SK-N-SH treated with all-trans-retinoic acid at 6 μM for 48 hours (cell line): ENCODE data around the gene GGA1.

Experiments used
- ARNTL ChIP-seq: fragments of 450-650 bp; formaldehyde crosslinking; IDR thresholded peaks from 2 replicates; pipeline ENCODE4 v1.5.0; 2020; ENCODE audit warnings: low read depth, mild to moderate bottlenecking, moderate library complexity, borderline replicate concordance
- ESRRG ChIP-seq: fragments of 250-450 bp; sonication (Bioruptor Pico); IDR thresholded peaks from 2 replicates; pipeline ENCODE4 v1.6.1; 2021; ENCODE audit warnings: mild to moderate bottlenecking
- OSR1 ChIP-seq: fragments of 250-450 bp; sonication (Bioruptor Pico); IDR thresholded peaks from 2 replicates; pipeline ENCODE4 v1.8.0; 2022; ENCODE audit warnings: moderate library complexity, mild to moderate bottlenecking, inconsistent platforms
- RARB ChIP-seq: fragments of 250-450 bp; sonication (Bioruptor Pico); IDR thresholded peaks from 2 replicates; pipeline ENCODE4 v1.8.0; 2021; ENCODE audit warnings: mild to moderate bottlenecking, moderate library complexity
- SNAI2 ChIP-seq: fragments of 250-450 bp; sonication (Bioruptor Pico); IDR thresholded peaks from 2 replicates; pipeline ENCODE4 v1.5.0; 2020; ENCODE audit warnings: mild to moderate bottlenecking, moderate library complexity
- ZFP30 ChIP-seq: fragments of 450-650 bp; formaldehyde crosslinking; IDR thresholded peaks from 2 replicates; pipeline ENCODE4 v1.5.0; 2022; ENCODE audit warnings: mild to moderate bottlenecking, moderate library complexity
- ZNF565 ChIP-seq: fragments of 450-650 bp; formaldehyde crosslinking; conservative IDR thresholded peaks from 2 replicates; pipeline ENCODE4 v1.5.0; 2020; ENCODE audit warnings: low read depth, mild to moderate bottlenecking, moderate library complexity
- ZNF8 ChIP-seq: fragments of 450-650 bp; formaldehyde crosslinking; IDR thresholded peaks from 2 replicates; pipeline ENCODE4 v1.5.0; 2020; ENCODE audit warnings: mild to moderate bottlenecking, moderate library complexity
- TF ChIP-seq, protein P1 (sequence below): fragments of 250-450 bp; sonication (Bioruptor Pico); IDR thresholded peaks from 2 replicates; pipeline ENCODE4 v1.8.0; 2020; ENCODE audit warnings: mild to moderate bottlenecking, moderate library complexity, borderline replicate concordance
- TF ChIP-seq, protein P2 (sequence below): fragments of 250-450 bp; sonication (Bioruptor Pico); IDR thresholded peaks from 2 replicates; pipeline ENCODE4 v1.5.1; 2021; ENCODE audit warnings: mild to moderate bottlenecking, moderate library complexity

DNA sequence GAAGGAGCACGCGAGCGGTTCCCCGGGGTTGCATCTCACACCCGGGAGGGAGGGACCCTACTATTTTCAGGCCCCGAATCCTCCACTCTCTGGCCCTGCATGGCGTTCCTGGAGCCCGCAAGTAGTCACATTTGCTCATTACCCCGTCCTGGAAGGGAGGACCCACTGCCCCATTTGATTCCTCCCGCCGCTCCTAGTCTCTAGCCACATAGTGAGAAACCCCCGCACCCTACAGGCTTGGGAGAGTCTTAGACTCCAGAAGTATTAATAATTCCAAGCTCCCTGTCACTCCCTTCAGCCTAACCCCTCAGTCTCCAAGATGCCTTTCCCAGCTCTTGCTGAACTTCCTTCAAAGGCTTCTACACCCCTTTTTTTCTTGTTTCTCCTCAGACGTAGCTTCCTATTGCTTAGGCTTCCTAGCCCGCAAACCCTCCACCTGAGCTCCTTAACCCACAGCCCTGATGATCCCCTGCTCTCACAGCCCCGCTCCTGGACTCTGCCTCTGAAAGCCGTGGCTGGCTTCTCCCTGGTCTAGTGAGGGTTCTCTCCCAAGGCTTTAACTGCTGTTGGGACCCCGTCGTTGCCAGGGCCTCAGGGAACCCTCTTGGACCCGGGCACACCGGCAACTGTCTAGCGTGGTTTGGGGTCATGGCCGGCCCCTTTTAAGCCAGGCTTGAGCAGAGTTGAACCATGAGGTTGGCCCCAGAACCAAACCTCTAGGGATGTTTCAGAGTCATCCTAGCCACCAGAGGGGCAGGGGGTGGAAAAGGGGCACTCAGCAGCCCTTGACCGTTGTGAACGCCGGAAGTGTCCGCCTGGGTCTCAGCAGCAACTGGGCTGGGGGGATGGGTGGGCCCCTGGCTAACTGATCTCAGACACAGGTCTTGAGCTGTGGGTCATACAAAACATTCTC, 862 bp downstream of the GGA1 start:
- TF ChIP-seq ZNF8 (no peak), OSR1 (no peak), ARNTL (CRISPR knock-in tag) (no peak), SNAI2 (CRISPR knock-in tag) (no peak), ESRRG (no peak), RARB (CRISPR knock-in tag) (no peak), ZFP30 (CRISPR knock-in tag) (no peak), ZNF565 (CRISPR knock-in tag) (no peak)
- TF ChIP-seq, protein P1, sequence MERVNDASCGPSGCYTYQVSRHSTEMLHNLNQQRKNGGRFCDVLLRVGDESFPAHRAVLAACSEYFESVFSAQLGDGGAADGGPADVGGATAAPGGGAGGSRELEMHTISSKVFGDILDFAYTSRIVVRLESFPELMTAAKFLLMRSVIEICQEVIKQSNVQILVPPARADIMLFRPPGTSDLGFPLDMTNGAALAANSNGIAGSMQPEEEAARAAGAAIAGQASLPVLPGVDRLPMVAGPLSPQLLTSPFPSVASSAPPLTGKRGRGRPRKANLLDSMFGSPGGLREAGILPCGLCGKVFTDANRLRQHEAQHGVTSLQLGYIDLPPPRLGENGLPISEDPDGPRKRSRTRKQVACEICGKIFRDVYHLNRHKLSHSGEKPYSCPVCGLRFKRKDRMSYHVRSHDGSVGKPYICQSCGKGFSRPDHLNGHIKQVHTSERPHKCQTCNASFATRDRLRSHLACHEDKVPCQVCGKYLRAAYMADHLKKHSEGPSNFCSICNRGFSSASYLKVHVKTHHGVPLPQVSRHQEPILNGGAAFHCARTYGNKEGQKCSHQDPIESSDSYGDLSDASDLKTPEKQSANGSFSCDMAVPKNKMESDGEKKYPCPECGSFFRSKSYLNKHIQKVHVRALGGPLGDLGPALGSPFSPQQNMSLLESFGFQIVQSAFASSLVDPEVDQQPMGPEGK = no peak
- TF ChIP-seq, protein P2, sequence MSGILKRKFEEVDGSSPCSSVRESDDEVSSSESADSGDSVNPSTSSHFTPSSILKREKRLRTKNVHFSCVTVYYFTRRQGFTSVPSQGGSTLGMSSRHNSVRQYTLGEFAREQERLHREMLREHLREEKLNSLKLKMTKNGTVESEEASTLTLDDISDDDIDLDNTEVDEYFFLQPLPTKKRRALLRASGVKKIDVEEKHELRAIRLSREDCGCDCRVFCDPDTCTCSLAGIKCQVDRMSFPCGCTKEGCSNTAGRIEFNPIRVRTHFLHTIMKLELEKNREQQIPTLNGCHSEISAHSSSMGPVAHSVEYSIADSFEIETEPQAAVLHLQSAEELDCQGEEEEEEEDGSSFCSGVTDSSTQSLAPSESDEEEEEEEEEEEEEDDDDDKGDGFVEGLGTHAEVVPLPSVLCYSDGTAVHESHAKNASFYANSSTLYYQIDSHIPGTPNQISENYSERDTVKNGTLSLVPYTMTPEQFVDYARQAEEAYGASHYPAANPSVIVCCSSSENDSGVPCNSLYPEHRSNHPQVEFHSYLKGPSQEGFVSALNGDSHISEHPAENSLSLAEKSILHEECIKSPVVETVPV (CRISPR knock-in tag) = no peak
